GM06990 (cell line): Measurements from ENCODE around the gene MDK.

Source experiments
- DNase-seq: peaks from one replicate; pipeline ENCODE4 v3.0.0-alpha.2; 2011; ENCODE audit not compliant: insufficient read length; ENCODE audit errors: extremely low read depth
- H3K27me3 ChIP-seq: replicated peaks from 2 replicates; pipeline ENCODE4 v1.6.0; 2011; ENCODE audit warnings: low read length; ENCODE audit not compliant: control insufficient read depth, insufficient read depth
- H3K36me3 ChIP-seq: 2 replicates; pipeline ENCODE4 v1.5.1; 2011; ENCODE audit warnings: low read length; ENCODE audit not compliant: control insufficient read depth, insufficient read depth
- H3K4me3 ChIP-seq: replicated peaks from 2 replicates; pipeline ENCODE4 v1.5.1; 2011; ENCODE audit warnings: low read depth, mild to moderate bottlenecking, control low read depth, low read length
- TF ChIP-seq, protein P1 (sequence below): IDR thresholded peaks from 2 replicates; pipeline ENCODE4 v1.5.1; 2011; ENCODE audit warnings: low read length, control low read depth, mild to moderate bottlenecking, inconsistent platforms; ENCODE audit not compliant: insufficient read depth, poor library complexity, severe bottlenecking

The MDK gene

GRCh38 chr11:46380340-46381047 lies 975 bp upstream of the MDK start:
- peak; percentile 43 for DNase-seq
- H3K27me3 ChIP-seq, result peaks cover 1% of the 10 kb centered on the region; the same call in 1 of the 2 replicates
- TF ChIP-seq, protein P1, sequence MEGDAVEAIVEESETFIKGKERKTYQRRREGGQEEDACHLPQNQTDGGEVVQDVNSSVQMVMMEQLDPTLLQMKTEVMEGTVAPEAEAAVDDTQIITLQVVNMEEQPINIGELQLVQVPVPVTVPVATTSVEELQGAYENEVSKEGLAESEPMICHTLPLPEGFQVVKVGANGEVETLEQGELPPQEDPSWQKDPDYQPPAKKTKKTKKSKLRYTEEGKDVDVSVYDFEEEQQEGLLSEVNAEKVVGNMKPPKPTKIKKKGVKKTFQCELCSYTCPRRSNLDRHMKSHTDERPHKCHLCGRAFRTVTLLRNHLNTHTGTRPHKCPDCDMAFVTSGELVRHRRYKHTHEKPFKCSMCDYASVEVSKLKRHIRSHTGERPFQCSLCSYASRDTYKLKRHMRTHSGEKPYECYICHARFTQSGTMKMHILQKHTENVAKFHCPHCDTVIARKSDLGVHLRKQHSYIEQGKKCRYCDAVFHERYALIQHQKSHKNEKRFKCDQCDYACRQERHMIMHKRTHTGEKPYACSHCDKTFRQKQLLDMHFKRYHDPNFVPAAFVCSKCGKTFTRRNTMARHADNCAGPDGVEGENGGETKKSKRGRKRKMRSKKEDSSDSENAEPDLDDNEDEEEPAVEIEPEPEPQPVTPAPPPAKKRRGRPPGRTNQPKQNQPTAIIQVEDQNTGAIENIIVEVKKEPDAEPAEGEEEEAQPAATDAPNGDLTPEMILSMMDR, result no peak
- H3K4me3 ChIP-seq, result peak overlapping the region; percentile 59
- peaks cover 13% of the 10 kb centered on the region for H3K36me3 ChIP-seq

DNA sequence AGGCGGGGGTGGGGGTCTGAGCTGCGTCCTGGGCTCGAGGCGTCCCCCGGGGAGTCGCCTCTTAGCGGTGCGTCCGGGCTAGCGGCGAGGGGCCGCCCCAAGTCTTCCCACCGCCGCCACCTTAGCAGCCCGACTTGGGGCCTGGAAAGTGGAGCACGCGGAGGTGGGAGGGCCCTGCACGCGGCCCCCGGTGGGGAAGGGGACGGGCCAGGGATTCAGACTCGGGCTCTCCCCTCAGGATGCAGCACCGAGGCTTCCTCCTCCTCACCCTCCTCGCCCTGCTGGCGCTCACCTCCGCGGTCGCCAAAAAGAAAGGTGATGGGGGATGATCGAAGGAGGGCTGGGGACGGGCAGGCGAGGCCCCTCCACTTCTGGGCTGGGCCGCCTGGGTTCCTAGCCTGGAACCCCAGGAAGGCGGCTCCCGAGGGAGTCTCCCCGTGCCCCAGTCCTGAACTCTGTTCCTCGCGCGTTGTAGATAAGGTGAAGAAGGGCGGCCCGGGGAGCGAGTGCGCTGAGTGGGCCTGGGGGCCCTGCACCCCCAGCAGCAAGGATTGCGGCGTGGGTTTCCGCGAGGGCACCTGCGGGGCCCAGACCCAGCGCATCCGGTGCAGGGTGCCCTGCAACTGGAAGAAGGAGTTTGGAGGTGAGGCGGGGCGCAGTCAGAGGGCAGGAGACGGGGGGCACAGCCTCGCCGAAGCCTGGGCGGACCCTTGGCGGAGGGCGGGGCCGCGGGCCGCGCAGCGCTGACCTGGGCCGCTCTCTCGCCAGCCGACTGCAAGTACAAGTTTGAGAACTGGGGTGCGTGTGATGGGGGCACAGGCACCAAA lies 563 bp downstream of the MDK start:
- TF ChIP-seq, protein P1, result no peak
- no peak for DNase-seq
- peak overlapping the region; percentile 46 for H3K4me3 ChIP-seq
- H3K27me3 ChIP-seq, result peaks cover 1% of the 10 kb centered on the region; the same call in 1 of the 2 replicates
- H3K36me3 ChIP-seq, result peaks cover 7% of the 10 kb centered on the region

DNA sequence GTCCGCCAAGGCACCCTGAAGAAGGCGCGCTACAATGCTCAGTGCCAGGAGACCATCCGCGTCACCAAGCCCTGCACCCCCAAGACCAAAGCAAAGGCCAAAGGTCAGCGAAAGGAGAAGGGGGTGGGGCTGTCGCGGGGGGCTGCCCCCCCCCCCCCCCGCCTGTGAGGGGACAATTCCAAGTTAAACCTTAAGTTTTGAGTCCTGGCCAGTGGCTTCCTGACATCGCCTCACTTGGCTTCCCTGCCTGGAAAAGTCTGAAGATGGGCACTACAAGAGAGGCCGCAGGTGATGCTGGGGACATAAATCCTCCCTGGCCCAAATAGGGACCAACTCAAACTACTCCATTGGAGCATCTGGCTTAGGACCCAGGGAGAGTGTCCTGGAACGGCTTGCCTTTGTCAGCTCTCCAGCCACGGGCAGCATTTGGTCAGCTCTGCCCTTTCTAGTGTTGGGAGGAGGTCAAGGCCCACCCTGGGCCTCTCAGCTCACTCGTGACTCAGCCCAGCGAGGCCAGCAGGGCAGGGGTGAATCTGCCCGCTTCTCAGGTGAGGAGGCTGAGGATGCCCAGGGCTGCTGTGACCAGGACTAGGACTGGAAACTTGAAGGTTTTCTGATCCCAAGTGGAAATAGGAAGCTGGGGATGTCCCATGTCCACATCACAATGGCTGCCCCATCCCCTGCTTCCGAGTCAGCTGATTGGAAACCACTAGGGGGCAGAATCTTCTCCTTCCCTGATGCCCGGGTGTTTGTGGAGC lies 1.4 kb downstream of the MDK start:
- Histone ChIP-seq H3K27me3 (peaks cover 1% of the 10 kb centered on the region; the same call in 1 of the 2 replicates), H3K36me3 (peaks cover 5% of the 10 kb centered on the region), H3K4me3 (no peak overlapping the region)
- no peak for DNase-seq
- TF ChIP-seq, protein P1, result peak; percentile 35

- Histone ChIP-seq H3K27me3 (peaks cover 1% of the 10 kb centered on the region; the same call in 1 of the 2 replicates), H3K36me3 (peaks cover 3% of the 10 kb centered on the region), H3K4me3 (no peak overlapping the region)
- TF ChIP-seq, protein P1, result no peak
- DNase-seq, result no peak
Measured at GRCh38 chr11:46383404-46383758, 1.9 kb downstream of the MDK start.

DNA sequence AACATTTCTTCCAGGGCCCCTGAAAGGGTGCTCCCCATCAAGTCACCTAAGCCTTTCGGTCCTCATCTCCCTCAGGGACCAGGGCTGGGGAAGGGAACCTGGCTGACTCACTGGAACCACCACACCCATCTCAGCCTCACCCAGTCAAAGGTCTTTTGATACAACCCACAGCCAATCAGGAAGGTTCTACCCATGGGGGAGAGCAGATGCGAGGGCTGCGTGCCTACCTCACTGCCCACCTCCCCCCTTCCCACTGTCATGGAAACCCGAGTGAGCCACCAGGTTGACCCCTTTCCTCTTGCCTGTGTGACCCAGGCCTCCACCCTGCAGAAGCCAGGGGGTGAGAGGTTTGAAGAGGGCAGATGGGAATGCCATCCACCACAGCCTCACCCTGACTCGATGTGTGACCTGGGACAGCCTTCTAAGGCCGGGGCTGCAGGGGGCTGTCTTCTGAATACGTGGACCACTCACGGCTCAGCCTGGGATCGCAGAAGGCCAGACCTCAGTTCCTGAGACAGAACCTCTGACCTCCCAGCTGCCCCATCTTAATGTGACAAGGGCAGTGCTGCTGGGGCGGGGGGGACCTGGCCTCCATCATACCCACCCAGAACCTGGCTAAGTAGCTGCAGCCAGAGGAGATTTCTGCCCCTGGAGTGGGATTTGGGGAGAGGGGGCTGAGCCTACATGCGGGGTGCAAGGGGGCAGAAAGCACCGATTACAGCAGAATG lies 2.7 kb downstream of the MDK start:
- DNase-seq, result no peak
- H3K36me3 ChIP-seq, result no peaks in the 10 kb centered on the region
- H3K27me3 ChIP-seq, result peaks cover 1% of the 10 kb centered on the region; the same call in 1 of the 2 replicates
- H3K4me3 ChIP-seq, result no peak overlapping the region
- TF ChIP-seq, protein P1, result no peak
